K562 (cell line): ENCODE data around the gene TMEM239. TPM values are rescaled to one million over a fixed set of nuclear protein-coding genes. Genes with fewer than 3 reads are reported as not detected.

ENCODE experiments used
- JUN ChIP-seq, 2 experiments: sonication (generic) in 1 of 2; formaldehyde crosslinking in 1 of 2; IDR thresholded peaks; 2 replicates each; pipeline versions ENCODE4 v1.6.1 to v1.8.0; 2012 to 2022; ENCODE audit warnings: borderline replicate concordance in 2 of 2, mild to moderate bottlenecking in 2 of 2, improper control_type of control experiment in 1 of 2, low read depth in 1 of 2, low read length in 1 of 2, missing genetic modification reagents in 1 of 2
- RAD51 ChIP-seq: fragments of 450-650 bp; IDR thresholded peaks from 2 replicates; pipeline ENCODE4 v1.7.1; 2016; ENCODE audit warnings: low read depth, mild to moderate bottlenecking, borderline replicate concordance
- SNAPC5 ChIP-seq: fragments of 250-450 bp; sonication (Bioruptor Pico); IDR thresholded peaks from 2 replicates; pipeline ENCODE4 v1.8.0; 2021; ENCODE audit warnings: moderate library complexity, mild to moderate bottlenecking, inconsistent platforms
- UBTF ChIP-seq, 2 experiments: IDR thresholded peaks; 2 replicates each; pipeline ENCODE4 v1.6.1; 2012; ENCODE audit warnings: improper control_type of control experiment in 2 of 2, low read depth in 2 of 2, low read length in 2 of 2, borderline replicate concordance in 1 of 2
- ZNF583 ChIP-seq: fragments of 250-450 bp; sonication (Bioruptor Pico); IDR thresholded peaks from 2 replicates; pipeline ENCODE4 v1.4.0; 2020
- polyA plus RNA-seq, 8 experiments: library from polyadenylated mRNA; depleted of rRNA in 4 of 8; stranded (reverse) in 5 of 8; unstranded in 3 of 8; fragments of >200 nt; fragmentation: Nextera tagmentation in 2 of 8; fragmentation: Illumina TruSeq in 1 of 8; extraction: Ambion mirVana in 2 of 8; extraction: Trizol in 1 of 8; gene quantifications; 2 replicates each; pipeline versions ENCODE4 v1.2.1 to v1.2.3, GENCODE V29; 2011 to 2014; ENCODE audit warnings: inconsistent platforms in 1 of 8, missing spikeins in 1 of 8
- total RNA-seq, 7 experiments: library from RNA; depleted of rRNA in 6 of 7; stranded (reverse); fragments of >200 nt in 6 of 7; fragmentation: Illumina TruSeq in 2 of 7; extraction: Trizol in 2 of 7; gene quantifications; 2 replicates each; pipeline versions ENCODE4 v1.2.1 to v1.2.3, GENCODE V29; 2011 to 2021; ENCODE audit warnings: low replicate concordance in 1 of 7
- TF ChIP-seq, protein P1 (sequence below): fragments of 250-450 bp; sonication (Bioruptor Pico); IDR thresholded peaks from 2 replicates; pipeline ENCODE4 v1.4.0; 2020; ENCODE audit warnings: mild to moderate bottlenecking, moderate library complexity
- TF ChIP-seq, protein P2 (sequence below): fragments of 250-450 bp; sonication (Bioruptor Pico); IDR thresholded peaks from 2 replicates; pipeline ENCODE4 v1.8.0; 2022; ENCODE audit warnings: inconsistent platforms, mild to moderate bottlenecking, moderate library complexity, borderline replicate concordance
- TF ChIP-seq, protein P3 (sequence below): fragments of 450-650 bp; IDR thresholded peaks from one replicate; pipeline ENCODE4 v1.6.1; 2018; ENCODE audit warnings: mild to moderate bottlenecking, moderate library complexity; ENCODE audit not compliant: partially characterized antibody

Gene TMEM239
- total and polyA plus RNA-seq, 9 of the 15 experiments (the other 6 are each of a cell fraction or from before 2014, with no cell fraction given): not detected

DNA sequence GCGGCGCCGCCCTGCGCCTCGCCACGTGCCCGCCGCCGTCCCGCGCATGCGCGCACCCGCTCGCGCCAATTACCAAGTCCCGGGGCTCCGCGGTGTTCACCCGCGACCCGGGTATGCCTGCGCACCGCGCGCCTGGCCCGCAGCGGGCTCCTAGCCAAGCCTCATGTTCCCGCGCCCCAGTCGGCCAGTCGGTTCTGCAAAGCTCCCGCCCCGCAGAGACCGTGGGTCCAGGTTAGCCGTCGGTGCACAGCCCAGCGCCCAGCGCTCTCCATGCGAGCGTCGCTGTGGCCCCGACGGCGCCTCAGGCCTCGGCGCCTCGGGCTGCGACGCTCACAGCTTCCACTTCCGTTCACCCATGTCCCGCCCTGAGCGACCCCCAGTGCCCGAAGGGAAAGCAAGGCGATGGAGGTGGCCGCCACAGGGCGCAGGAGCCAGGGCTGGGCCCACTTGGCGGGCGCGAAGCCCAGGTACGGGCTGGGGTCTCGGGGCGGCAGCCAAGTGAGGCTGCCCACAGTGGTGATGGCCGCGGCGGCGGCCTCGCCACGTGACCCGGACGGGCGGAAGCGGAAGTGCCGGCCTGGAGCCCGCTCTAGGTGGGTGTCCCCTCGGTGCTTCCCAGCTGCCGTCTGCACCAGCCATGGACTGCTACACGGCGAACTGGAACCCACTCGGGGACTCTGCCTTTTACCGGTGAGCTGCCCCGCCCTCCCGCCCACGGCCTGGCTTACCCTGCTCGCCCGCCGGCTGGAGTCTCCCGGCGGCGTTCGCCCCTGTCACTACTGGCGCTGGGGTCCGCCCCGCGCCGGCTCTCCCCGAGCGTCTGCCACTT lies 24.2 kb downstream of the TMEM239 start, which contains the start of the genes PCED1A and VPS16 (continued):
- TF ChIP-seq UBTF (IDR thresholded peaks at IDR 0.05; ENCODE audit: borderline replicate concordance in 1 of 2, low read depth in 2 of 2, low read length in 2 of 2) (0 out of 4 replicates have a peak, but pooled peaks of 1 of the 2 experiments have one; percentile 42), RAD51 (peak; percentile 88), ZNF583 (CRISPR knock-in tag) (0 out of 2 replicates have a peak, but pooled peaks have one; percentile 32), SNAPC5 (CRISPR knock-in tag) (no peak), JUN (IDR thresholded peaks at IDR 0.05; ENCODE audit: borderline replicate concordance, low read depth, low read length) (0 out of 2 replicates have a peak, but pooled peaks have one; percentile 35), JUN (CRISPR knock-in tag; IDR thresholded peaks at IDR 0.05; ENCODE audit: borderline replicate concordance) (no peak)
- TF ChIP-seq, protein P1, sequence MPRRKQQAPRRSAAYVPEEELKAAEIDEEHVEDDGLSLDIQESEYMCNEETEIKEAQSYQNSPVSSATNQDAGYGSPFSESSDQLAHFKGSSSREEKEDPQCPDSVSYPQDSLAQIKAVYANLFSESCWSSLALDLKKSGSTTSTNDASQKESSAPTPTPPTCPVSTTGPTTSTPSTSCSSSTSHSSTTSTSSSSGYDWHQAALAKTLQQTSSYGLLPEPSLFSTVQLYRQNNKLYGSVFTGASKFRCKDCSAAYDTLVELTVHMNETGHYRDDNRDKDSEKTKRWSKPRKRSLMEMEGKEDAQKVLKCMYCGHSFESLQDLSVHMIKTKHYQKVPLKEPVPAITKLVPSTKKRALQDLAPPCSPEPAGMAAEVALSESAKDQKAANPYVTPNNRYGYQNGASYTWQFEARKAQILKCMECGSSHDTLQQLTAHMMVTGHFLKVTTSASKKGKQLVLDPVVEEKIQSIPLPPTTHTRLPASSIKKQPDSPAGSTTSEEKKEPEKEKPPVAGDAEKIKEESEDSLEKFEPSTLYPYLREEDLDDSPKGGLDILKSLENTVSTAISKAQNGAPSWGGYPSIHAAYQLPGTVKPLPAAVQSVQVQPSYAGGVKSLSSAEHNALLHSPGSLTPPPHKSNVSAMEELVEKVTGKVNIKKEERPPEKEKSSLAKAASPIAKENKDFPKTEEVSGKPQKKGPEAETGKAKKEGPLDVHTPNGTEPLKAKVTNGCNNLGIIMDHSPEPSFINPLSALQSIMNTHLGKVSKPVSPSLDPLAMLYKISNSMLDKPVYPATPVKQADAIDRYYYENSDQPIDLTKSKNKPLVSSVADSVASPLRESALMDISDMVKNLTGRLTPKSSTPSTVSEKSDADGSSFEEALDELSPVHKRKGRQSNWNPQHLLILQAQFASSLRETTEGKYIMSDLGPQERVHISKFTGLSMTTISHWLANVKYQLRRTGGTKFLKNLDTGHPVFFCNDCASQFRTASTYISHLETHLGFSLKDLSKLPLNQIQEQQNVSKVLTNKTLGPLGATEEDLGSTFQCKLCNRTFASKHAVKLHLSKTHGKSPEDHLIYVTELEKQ (CRISPR knock-in tag): no peak
- TF ChIP-seq, protein P2, sequence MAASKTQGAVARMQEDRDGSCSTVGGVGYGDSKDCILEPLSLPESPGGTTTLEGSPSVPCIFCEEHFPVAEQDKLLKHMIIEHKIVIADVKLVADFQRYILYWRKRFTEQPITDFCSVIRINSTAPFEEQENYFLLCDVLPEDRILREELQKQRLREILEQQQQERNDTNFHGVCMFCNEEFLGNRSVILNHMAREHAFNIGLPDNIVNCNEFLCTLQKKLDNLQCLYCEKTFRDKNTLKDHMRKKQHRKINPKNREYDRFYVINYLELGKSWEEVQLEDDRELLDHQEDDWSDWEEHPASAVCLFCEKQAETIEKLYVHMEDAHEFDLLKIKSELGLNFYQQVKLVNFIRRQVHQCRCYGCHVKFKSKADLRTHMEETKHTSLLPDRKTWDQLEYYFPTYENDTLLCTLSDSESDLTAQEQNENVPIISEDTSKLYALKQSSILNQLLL (CRISPR knock-in tag): no peak
- TF ChIP-seq, protein P3, sequence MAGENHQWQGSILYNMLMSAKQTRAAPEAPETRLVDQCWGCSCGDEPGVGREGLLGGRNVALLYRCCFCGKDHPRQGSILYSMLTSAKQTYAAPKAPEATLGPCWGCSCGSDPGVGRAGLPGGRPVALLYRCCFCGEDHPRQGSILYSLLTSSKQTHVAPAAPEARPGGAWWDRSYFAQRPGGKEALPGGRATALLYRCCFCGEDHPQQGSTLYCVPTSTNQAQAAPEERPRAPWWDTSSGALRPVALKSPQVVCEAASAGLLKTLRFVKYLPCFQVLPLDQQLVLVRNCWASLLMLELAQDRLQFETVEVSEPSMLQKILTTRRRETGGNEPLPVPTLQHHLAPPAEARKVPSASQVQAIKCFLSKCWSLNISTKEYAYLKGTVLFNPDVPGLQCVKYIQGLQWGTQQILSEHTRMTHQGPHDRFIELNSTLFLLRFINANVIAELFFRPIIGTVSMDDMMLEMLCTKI: no peak
